ENCODE results near the gene CASP10. TPM values are rescaled to one million over a fixed set of nuclear protein-coding genes. Genes with fewer than 3 reads are reported as not detected.

The CASP10 gene
- total and polyA plus RNA-seq, 9 of the 15 experiments (the other 6 are each of a cell fraction or from before 2014, with no cell fraction given), result 7.1 to 20.4 (median 10.8) TPM

DNA sequence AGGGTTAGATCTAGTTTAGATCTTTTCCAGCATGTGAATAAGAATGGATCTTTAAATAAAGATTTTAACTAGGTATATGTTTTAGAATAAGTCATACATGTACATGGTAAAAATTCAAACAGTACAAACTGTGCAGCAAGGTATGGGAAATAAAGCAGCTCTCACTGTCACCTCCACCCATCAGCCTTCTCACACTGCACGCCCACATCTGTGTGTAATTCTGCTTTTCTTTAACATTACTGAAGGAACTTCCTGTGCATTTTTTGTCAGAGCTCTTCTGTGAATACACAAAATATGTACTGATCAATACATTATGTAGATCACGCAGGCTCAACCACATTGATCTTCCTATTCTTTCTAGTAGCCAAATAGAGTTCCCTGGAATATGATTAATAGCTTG lies 80.8 kb downstream of the CASP10 start (continued):
- TF ChIP-seq, protein P1, sequence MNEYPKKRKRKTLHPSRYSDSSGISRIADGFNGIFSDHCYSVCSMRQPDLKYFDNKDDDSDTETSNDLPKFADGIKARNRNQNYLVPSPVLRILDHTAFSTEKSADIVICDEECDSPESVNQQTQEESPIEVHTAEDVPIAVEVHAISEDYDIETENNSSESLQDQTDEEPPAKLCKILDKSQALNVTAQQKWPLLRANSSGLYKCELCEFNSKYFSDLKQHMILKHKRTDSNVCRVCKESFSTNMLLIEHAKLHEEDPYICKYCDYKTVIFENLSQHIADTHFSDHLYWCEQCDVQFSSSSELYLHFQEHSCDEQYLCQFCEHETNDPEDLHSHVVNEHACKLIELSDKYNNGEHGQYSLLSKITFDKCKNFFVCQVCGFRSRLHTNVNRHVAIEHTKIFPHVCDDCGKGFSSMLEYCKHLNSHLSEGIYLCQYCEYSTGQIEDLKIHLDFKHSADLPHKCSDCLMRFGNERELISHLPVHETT (CRISPR knock-in tag; conservative IDR thresholded peaks at IDR 0.05 in 1 of 2, IDR thresholded peaks at IDR 0.05 in 1 of 2), result no peak
- TF ChIP-seq TCF7L2 (IDR thresholded peaks at IDR 0.05; ENCODE audit: low read depth, low read length) (no peak), LCOR (CRISPR knock-in tag; IDR thresholded peaks at IDR 0.05) (no peak)

DNA sequence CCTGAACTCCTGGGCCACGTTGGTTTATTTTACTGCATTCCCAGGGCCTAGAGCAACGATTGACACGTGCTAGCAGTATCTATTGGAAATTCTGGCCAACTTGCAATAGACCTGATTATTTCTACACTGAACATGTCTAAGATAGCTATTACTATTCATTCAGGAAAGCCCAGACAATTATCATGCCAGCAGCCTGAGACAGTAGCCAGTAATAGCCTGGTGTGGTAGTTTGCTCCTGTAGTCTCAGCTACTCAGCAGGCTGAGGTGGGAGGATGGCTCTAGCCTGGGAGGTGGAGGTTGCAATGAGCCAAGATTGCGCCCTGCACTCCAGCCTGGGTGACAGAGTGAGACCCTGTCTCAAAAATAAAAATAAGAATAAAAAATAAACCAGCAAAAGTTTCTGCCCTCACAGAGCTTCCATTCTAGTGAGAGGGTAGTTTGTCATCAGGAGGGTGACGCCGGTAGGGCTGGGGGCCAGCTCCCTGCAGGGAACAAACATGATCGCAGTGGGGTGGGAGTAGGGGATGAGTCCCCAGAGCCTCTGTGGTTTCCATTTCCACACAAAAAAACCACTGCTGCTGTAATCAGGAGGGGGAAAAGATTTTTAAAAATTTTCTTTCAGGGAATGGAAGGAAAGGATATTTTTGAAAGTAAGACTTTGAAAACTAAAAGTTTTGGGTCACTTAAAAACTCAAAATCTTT lies 81.7 kb downstream of the CASP10 start:
- Histone ChIP-seq H3K4me2 (ENCODE audit: insufficient read depth, low read length) (no peak overlapping the region), H3K36me3 (ENCODE audit: control insufficient read depth, insufficient read depth, low read length) (peaks cover 13% of the 10 kb centered on the region; the same call in 2 of the 3 replicates), H3K27me3 (ENCODE audit: control insufficient read depth in 2 of 2, insufficient read depth in 2 of 2, low read length in 2 of 2) (no peaks in the 10 kb centered on the region), H2AFZ (ENCODE audit: low read depth, low read length) (no peak overlapping the region), H3K9me3 (replicated peaks; ENCODE audit: control insufficient read depth, insufficient read depth, low read depth, low read length) (no peaks in the 10 kb centered on the region), H3K4me1 (replicated peaks in 1 of 2; ENCODE audit: control insufficient read depth in 2 of 2, insufficient read depth in 2 of 2, low read length in 2 of 2) (peaks cover 8 to 29% of the 10 kb centered on the region in 2 experiments), H3K9me1 (ENCODE audit: control insufficient read depth, insufficient read depth, low read length) (no peaks in the 10 kb centered on the region), H3K9ac (ENCODE audit: insufficient read depth in 1 of 2, low read depth in 2 of 2, low read length in 2 of 2) (no peak overlapping the region), H4K20me1 (replicated peaks; ENCODE audit: control insufficient read depth, insufficient read depth, low read length) (no peaks in the 10 kb centered on the region), H3K79me2 (ENCODE audit: control insufficient read depth, insufficient read depth, low read length) (peaks cover 54% of the 10 kb centered on the region), H3K27ac (ENCODE audit: extremely low read depth, low read depth, low read length) (no peak overlapping the region), H3K4me3 (no peak overlapping the region)
- ATAC-seq, result no peak
- no peak for DNase-seq (ENCODE audit: extremely low read depth in 1 of 4, low spot score in 3 of 4)
- 90% methylated on average over 7 of the region's 7 CpGs for WGBS (ENCODE audit: insufficient coverage, low coverage, missing lambda C conversion rate)
- ChIA-PET CTCF (ENCODE audit: low intra/inter-chr PET ratio) (no interaction called here), POLR2A (interaction anchor here (0.6 to 0.9 kb wide), 3 partner anchors 21 to 375 kb away, joined by 3 to 5 read pairs (median 3); partner anchors contain the start of genes NIF3L1 and PPIL3)
- in situ Hi-C loops (cut with MboI), result no loop called here
- TF ChIP-seq, protein P2, sequence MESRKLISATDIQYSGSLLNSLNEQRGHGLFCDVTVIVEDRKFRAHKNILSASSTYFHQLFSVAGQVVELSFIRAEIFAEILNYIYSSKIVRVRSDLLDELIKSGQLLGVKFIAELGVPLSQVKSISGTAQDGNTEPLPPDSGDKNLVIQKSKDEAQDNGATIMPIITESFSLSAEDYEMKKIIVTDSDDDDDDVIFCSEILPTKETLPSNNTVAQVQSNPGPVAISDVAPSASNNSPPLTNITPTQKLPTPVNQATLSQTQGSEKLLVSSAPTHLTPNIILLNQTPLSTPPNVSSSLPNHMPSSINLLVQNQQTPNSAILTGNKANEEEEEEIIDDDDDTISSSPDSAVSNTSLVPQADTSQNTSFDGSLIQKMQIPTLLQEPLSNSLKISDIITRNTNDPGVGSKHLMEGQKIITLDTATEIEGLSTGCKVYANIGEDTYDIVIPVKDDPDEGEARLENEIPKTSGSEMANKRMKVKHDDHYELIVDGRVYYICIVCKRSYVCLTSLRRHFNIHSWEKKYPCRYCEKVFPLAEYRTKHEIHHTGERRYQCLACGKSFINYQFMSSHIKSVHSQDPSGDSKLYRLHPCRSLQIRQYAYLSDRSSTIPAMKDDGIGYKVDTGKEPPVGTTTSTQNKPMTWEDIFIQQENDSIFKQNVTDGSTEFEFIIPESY (CRISPR knock-in tag; IDR thresholded peaks at IDR 0.05), result no peak
- TF ChIP-seq CHD4 (IDR thresholded peaks at IDR 0.05; ENCODE audit: insufficient read depth, insufficient replicate concordance, low read depth, low read length, poor library complexity, severe bottlenecking) (no peak), TCF7 (IDR thresholded peaks at IDR 0.05; ENCODE audit: borderline replicate concordance) (no peak), ZNF707 (CRISPR knock-in tag; conservative IDR thresholded peaks at IDR 0.05) (no peak), HMGN3 (IDR thresholded peaks at IDR 0.05; ENCODE audit: borderline replicate concordance, extremely low read depth, insufficient read length, low read depth, low read length) (no peak), SOX6 (IDR thresholded peaks at IDR 0.05) (no peak), C11orf30 (IDR thresholded peaks at IDR 0.05; ENCODE audit: low read depth) (no peak), PRMT5 (CRISPR knock-in tag; IDR thresholded peaks at IDR 0.05) (no peak), MAFG (tag; conservative IDR thresholded peaks at IDR 0.05) (no peak), CBFB (CRISPR knock-in tag; IDR thresholded peaks at IDR 0.05) (no peak), ZNF165 (CRISPR knock-in tag; IDR thresholded peaks at IDR 0.05; ENCODE audit: borderline replicate concordance) (no peak)
- no TSS peak for BruUV-seq (replicated peaks)
- FAIRE-seq, result no peak
- intact Hi-C loops (cut with micrococcal nuclease), result no loop called here

All from K562 (cell line).